GM12874 (cell line): ENCODE results near the gene AHDC1.

Experiments
- CTCF ChIP-seq: IDR thresholded peaks from 2 replicates; pipeline ENCODE4 v1.5.1; 2011; ENCODE audit warnings: low read depth, mild to moderate bottlenecking, control low read depth, low read length, moderate library complexity; ENCODE audit not compliant: insufficient read depth

Gene AHDC1, protein sequence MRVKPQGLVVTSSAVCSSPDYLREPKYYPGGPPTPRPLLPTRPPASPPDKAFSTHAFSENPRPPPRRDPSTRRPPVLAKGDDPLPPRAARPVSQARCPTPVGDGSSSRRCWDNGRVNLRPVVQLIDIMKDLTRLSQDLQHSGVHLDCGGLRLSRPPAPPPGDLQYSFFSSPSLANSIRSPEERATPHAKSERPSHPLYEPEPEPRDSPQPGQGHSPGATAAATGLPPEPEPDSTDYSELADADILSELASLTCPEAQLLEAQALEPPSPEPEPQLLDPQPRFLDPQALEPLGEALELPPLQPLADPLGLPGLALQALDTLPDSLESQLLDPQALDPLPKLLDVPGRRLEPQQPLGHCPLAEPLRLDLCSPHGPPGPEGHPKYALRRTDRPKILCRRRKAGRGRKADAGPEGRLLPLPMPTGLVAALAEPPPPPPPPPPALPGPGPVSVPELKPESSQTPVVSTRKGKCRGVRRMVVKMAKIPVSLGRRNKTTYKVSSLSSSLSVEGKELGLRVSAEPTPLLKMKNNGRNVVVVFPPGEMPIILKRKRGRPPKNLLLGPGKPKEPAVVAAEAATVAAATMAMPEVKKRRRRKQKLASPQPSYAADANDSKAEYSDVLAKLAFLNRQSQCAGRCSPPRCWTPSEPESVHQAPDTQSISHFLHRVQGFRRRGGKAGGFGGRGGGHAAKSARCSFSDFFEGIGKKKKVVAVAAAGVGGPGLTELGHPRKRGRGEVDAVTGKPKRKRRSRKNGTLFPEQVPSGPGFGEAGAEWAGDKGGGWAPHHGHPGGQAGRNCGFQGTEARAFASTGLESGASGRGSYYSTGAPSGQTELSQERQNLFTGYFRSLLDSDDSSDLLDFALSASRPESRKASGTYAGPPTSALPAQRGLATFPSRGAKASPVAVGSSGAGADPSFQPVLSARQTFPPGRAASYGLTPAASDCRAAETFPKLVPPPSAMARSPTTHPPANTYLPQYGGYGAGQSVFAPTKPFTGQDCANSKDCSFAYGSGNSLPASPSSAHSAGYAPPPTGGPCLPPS (N-terminal part only)

GRCh38 chr1:27603681-27604578, at the start of gene AHDC1:
AHDC1 (minus strand) TSS chr1:27604144; CDS start chr1:27552115, 52,029 bp downstream.
- no peak for TF ChIP-seq CTCF

GRCh38 chr1:27652111-27652864, 48.3 kb upstream of the AHDC1 start:
- TF ChIP-seq CTCF: no peak

- no peak for TF ChIP-seq CTCF
Measured at GRCh38 chr1:27650539-27651175, 46.7 kb upstream of the AHDC1 start.

DNA sequence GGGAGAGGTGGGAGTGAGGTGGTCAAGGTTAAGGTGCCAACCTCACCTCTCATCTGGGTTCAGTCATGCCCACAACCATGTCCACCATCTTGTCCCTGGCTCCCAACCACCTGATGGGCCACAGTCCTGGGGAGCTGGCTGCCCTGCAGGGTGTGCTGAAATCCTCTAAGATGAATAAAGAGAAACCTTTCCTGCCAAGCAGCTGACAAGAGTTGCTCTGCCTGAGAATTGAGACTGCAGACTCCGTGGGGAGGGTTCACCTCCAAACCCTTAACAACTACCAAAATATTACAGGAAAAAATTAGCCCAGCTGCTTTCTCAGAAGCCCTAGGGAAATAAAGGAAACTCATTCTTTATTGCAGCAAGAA, 46.2 kb upstream of the AHDC1 start:
- no peak for TF ChIP-seq CTCF

DNA sequence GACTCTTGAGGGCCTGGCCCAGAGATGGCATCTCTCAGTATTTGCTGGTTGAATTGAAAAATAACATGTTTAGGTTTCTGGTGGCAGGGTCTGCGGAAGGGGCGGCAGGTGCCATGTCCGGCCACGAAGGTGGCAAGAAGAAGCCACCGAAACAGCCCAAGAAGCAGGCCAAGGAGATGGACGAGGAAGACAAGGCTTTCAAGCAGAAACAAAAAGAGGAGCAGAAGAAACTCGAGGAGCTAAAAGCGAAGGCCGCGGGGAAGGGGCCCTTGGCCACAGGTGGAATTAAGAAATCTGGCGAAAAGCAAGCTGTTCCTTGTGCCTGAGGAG, 45.3 kb upstream of the AHDC1 start:
- TF ChIP-seq CTCF: no peak

- TF ChIP-seq CTCF: no peak
Measured at GRCh38 chr1:27648602-27649305, 44.8 kb upstream of the AHDC1 start.
